GM21526 (cell line): ENCODE measurements around the gene LSP1.
"Not testable (repeated sequence)": the region's sequence is repeated elsewhere in the genome, so short reads cannot be mapped to it uniquely, and the experiment has no call there.

Experiments
- ATAC-seq: cut with Tn5 transposase; IDR thresholded peaks from one replicate; pipeline ENCODE4 v1.9.1; 2021; ENCODE audit warnings: moderate library complexity; ENCODE audit not compliant: unreplicated experiment, low FRiP score

LSP1 gene

DNA sequence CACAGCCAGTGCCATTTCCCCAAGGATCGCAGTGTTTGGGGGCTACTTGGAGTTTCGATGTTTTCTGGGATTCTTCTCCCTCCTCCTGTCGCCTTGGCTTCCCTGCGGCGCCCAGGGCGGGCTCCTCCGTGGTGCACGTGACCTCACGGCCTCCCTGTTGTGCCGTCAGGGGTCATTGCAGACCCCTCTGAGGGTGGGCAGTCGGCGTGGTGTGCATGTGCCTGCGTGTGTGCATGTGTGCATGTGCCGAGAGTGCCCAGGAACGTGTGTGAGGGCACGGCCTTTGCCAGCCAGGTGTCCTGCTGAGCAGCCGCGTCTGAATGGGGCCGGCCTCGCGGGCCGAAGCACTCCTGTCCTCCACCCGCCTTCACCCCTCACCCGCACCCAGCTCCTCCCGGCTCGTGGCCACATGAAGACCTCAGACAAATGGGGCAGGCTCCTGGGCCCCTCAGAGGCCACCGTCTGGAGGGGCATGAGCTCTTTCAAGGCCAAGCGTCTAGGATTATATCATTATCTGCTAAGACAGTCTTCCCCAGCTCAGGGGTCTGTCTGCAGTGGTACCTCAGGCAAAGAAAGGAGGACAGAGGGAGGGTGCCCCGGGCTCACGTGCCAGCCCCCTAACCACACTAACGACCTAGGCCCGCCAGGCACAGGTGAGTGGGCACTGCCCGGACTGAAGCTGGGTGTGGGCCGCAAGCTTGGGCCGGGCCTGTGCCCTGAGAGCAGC lies 84.9 kb downstream of the LSP1 start:
- ATAC-seq, result no peak

DNA sequence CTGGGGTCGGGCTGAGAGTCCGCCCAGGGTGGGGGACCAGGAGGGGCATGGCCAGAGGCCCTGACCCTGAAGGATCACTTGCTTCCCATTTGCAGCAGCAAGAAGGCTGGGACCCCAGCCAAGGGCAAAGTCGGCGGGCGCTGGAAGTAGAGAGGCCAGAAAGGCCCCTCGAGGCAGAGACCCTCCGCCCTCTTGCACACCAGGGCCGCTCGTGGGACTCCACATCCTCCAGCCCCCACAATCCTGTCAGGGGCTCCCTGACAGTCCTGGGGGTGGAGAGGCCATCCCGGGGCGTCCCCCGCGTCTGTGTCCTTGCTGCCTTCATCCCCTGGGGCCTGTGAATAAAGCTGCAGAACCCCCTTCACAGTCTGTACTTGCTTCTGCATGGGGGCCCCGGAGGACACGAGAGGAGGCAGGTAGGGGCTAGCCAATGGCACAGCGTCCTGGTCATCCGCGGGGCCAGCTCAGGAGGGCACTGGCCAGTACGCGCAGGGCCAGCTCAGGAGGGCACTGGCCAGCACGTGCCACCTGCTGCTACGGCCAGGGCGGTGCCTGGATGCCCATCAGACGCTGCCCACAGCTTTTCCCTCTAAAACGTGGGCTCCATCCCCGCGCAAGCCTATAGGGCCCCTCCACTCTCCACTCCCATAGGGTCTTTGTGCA lies 85.6 kb downstream of the LSP1 start:
- ATAC-seq, result no peak

DNA sequence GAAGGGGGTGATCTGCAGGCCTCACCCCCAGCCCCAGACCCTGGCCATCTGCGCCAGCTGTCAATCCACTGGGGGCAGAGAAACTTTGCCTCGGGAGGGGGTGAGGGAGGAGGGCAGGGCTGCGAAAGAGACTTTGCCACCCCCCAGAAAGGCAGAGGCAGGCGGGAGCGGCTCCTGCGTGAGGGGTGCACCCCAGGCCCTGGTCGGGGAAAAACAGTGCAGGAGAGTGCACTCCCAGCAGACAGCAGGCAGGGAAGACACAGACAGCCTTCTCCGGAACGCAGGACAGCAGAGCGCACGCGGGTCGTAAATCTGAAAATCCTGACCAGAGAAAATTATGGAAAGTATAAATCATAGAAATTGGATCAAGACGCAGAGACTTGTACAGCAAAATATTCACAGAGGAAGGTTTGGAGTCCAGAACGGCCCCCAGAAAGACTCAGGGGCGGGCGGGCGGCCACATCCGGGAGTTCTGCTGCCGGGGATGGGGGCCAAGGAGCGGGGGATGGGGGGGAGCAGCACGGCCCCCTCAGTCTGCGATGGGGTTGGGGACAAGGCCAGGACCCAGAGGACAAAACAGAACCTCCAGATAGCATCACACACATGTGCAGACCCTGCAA lies 86.2 kb downstream of the LSP1 start:
- no peak for ATAC-seq

DNA sequence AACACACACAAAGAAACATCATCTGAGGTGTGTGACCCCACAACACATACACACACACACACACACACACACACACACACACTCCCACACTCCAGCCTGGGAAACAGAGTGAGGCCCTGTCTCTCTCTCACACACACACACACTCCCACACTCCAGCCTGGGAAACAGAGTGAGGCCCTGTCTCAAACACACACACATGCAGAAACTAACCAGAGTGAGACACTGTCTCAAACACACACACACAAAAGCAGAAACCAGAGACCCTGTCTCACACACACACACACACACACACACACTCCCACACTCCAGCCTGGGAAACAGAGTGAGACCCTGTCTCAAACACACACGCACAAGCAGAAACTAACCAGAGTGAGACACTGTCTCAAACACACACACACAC lies 86.9 kb downstream of the LSP1 start:
- not testable (repeated sequence) for ATAC-seq
